Keratinocyte (primary cell): ENCODE measurements around the gene SNRK. TPM values are rescaled to one million over a fixed set of nuclear protein-coding genes. Genes with fewer than 3 reads are reported as not detected.

ENCODE experiments used
- DNase-seq: peaks from one replicate; pipeline ENCODE4 v3.0.0-alpha.2; 2011; ENCODE audit warnings: low read depth, missing footprints, low spot score
- FAIRE-seq: peaks from 2 replicates; lab custom pipeline; 2011; peaks lifted over from hg19 to GRCh38; lab: Jason Lieb, UNC
- H2AFZ ChIP-seq: 2 replicates; pipeline ENCODE4 v1.6.0; 2012; ENCODE audit warnings: low read length, control low read depth, inconsistent platforms; ENCODE audit not compliant: control insufficient read depth
- H3K27ac ChIP-seq: 2 replicates; pipeline ENCODE4 v1.5.1; 2011; ENCODE audit warnings: low read length; ENCODE audit not compliant: control insufficient read depth, insufficient read depth
- H3K27me3 ChIP-seq: 3 replicates; pipeline ENCODE4 v1.6.0; 2011; ENCODE audit warnings: low read length; ENCODE audit not compliant: control insufficient read depth, insufficient read depth; ENCODE audit errors: extremely low read depth
- H3K36me3 ChIP-seq, 2 experiments: 2 replicates in 1 of 2; 3 replicates in 1 of 2; pipeline ENCODE4 v1.5.1; 2011; ENCODE audit warnings: low read length in 2 of 2, mild to moderate bottlenecking in 1 of 2; ENCODE audit not compliant: control insufficient read depth in 2 of 2, insufficient read depth in 2 of 2; ENCODE audit errors: extremely low read depth in 1 of 2
- H3K4me1 ChIP-seq: 3 replicates; pipeline ENCODE4 v1.5.1; 2011; ENCODE audit warnings: low read length; ENCODE audit not compliant: control insufficient read depth, insufficient read depth; ENCODE audit errors: extremely low read depth
- H3K4me2 ChIP-seq: 3 replicates; pipeline ENCODE4 v1.6.0; 2011; ENCODE audit warnings: low read depth, low read length; ENCODE audit not compliant: control insufficient read depth, insufficient read depth; ENCODE audit errors: extremely low read depth
- H3K4me3 ChIP-seq, 3 experiments: fragments of 200-600 bp in 1 of 3; sonication (generic) in 1 of 3; 2 replicates in 2 of 3; 3 replicates in 1 of 3; pipeline ENCODE4 v1.5.1; 2011 to 2016; ENCODE audit warnings: low read length in 3 of 3, mild to moderate bottlenecking in 3 of 3, control low read depth in 2 of 3, inconsistent platforms in 1 of 3, low read depth in 1 of 3, mixed read lengths in 1 of 3, mixed run types in 1 of 3, moderate library complexity in 1 of 3; ENCODE audit not compliant: control insufficient read depth in 2 of 3, insufficient read depth in 2 of 3; ENCODE audit errors: extremely low read depth in 1 of 3
- H3K79me2 ChIP-seq: 2 replicates; pipeline ENCODE4 v1.6.0; 2012; ENCODE audit warnings: low read length; ENCODE audit not compliant: control insufficient read depth, insufficient read depth
- H3K9ac ChIP-seq: 3 replicates; pipeline ENCODE4 v1.6.0; 2011; ENCODE audit warnings: low read length; ENCODE audit not compliant: control insufficient read depth, insufficient read depth; ENCODE audit errors: extremely low read depth
- H3K9me1 ChIP-seq: 3 replicates; pipeline ENCODE4 v1.6.0; 2011; ENCODE audit warnings: low read length; ENCODE audit not compliant: control insufficient read depth, insufficient read depth; ENCODE audit errors: extremely low read depth
- H3K9me3 ChIP-seq: 2 replicates; pipeline ENCODE4 v1.5.1; 2012; ENCODE audit warnings: low read depth, low read length; ENCODE audit not compliant: control insufficient read depth
- H4K20me1 ChIP-seq: 3 replicates; pipeline ENCODE4 v1.6.0; 2011; ENCODE audit warnings: low read length; ENCODE audit not compliant: control insufficient read depth, insufficient read depth; ENCODE audit errors: extremely low read depth
- EZH2 ChIP-seq: IDR thresholded peaks from one replicate; pipeline ENCODE4 v1.6.1; 2012; ENCODE audit warnings: inconsistent platforms, mild to moderate bottlenecking, low read length, moderate library complexity
- dilution Hi-C: fragments of 300-500 bp; cut with MboI; formaldehyde crosslinking; loops from one replicate; pipeline ENCODE4 v1.7.0; 2020; ENCODE audit warnings: low sequenced_read_pairs; ENCODE audit not compliant: extremely low pct_ligation_motif_present
- polyA plus RNA-seq, 5 experiments: library from polyadenylated mRNA; depleted of rRNA in 3 of 5; stranded (reverse) in 3 of 5; stranded (forward) in 1 of 5; unstranded in 1 of 5; fragments of >200 nt; gene quantifications; 1 replicate in 1 of 5; 2 replicates in 3 of 5; 3 replicates in 1 of 5; pipeline versions ENCODE4 v1.2.1 to v1.2.3, GENCODE V29; 2011 to 2012; ENCODE audit warnings: missing spikeins in 2 of 5, low read depth in 1 of 5, low replicate concordance in 1 of 5
- TF ChIP-seq, protein P1 (sequence below), 3 experiments: IDR thresholded peaks in 1 of 3; conservative IDR thresholded peaks in 1 of 3; optimal IDR thresholded peaks in 1 of 3; 2 replicates in 2 of 3; 3 replicates in 1 of 3; pipeline versions ENCODE3 to v1.5.1; 2011; ENCODE audit warnings: low read length in 3 of 3, mild to moderate bottlenecking in 3 of 3, moderate library complexity in 2 of 3, control low read depth in 1 of 3, inconsistent platforms in 1 of 3; ENCODE audit not compliant: insufficient read depth in 2 of 3; ENCODE audit errors: extremely low read depth in 1 of 3

SNRK gene
- polyA plus RNA-seq, 1 donor (not counting 4 experiments of a cell fraction or from before 2014, with no cell fraction given): 15.7 TPM

- dilution Hi-C loops: no loop called here
- TF ChIP-seq, protein P1, sequence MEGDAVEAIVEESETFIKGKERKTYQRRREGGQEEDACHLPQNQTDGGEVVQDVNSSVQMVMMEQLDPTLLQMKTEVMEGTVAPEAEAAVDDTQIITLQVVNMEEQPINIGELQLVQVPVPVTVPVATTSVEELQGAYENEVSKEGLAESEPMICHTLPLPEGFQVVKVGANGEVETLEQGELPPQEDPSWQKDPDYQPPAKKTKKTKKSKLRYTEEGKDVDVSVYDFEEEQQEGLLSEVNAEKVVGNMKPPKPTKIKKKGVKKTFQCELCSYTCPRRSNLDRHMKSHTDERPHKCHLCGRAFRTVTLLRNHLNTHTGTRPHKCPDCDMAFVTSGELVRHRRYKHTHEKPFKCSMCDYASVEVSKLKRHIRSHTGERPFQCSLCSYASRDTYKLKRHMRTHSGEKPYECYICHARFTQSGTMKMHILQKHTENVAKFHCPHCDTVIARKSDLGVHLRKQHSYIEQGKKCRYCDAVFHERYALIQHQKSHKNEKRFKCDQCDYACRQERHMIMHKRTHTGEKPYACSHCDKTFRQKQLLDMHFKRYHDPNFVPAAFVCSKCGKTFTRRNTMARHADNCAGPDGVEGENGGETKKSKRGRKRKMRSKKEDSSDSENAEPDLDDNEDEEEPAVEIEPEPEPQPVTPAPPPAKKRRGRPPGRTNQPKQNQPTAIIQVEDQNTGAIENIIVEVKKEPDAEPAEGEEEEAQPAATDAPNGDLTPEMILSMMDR (optimal IDR thresholded peaks at IDR 0.05 in 1 of 3, IDR thresholded peaks at IDR 0.05 in 1 of 3, conservative IDR thresholded peaks at IDR 0.05 in 1 of 3; ENCODE audit: extremely low read depth in 1 of 3, insufficient read depth in 2 of 3, low read length in 3 of 3): no peak
- no peak for TF ChIP-seq EZH2
Measured at GRCh38 chr3:43255662-43256061, 30.7 kb upstream of the SNRK start.

DNA sequence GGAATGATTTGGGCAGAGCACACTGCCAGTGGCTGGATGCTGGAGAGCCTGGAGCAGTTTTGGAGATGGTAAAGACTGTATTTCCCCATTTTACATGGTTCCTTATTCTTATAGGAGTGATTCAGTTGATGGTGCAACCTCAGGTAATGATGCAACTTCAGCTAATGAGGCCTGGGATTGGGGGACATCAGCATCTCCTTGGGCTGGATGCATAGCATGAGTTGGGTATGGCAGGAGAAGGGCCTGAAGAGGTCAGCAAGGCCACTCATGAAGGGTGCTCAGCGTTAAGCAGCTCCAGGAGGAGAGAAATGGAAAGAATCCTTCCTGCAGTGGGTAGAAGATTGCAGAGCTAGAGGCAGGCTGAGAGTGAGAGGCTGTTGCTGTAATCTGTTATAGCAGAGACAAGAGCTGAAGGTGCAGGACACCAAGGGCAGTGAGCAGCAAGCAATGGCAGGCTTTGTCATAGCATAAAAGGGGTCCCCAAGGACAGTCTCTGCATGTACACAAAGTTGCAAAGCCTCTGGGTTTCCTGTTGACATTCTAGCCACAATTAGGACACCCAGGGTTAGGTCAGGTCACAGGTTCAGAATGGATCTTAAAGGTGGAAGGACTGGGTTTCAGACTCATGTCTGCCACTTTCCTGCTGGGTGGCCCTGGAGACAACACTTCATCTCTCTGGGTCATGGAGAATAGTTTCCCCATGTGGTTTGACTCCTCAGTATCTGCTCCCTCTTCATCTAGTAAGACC is 29.5 kb upstream of the SNRK start:
- FAIRE-seq: no peak
- dilution Hi-C loops: no loop called here

More at GRCh38 chr3:43255662-43256061, 30.7 kb upstream of the SNRK start:
- Histone ChIP-seq H3K4me1 (peaks cover 15% of the 10 kb centered on the region), H3K4me2 (no peak overlapping the region), H2AFZ (no peak overlapping the region), H3K9ac (no peak overlapping the region), H3K9me3 (no peaks in the 10 kb centered on the region), H4K20me1 (no peaks in the 10 kb centered on the region), H3K27me3 (no peaks in the 10 kb centered on the region), H3K4me3 (no peak overlapping the region), H3K79me2 (no peaks in the 10 kb centered on the region), H3K9me1 (no peaks in the 10 kb centered on the region), H3K27ac (no peak overlapping the region), H3K36me3 (no peaks in the 10 kb centered on the region)
- DNase-seq (no peak), FAIRE-seq (no peak)

More for the DNA sequence above, 29.5 kb upstream of the SNRK start:
- no peak overlapping the region for H3K27ac ChIP-seq
- DNase-seq: no peak
- H3K27me3 ChIP-seq: no peaks in the 10 kb centered on the region
- no peaks in the 10 kb centered on the region for H4K20me1 ChIP-seq
- TF ChIP-seq, protein P1 (optimal IDR thresholded peaks at IDR 0.05 in 1 of 3, IDR thresholded peaks at IDR 0.05 in 1 of 3, conservative IDR thresholded peaks at IDR 0.05 in 1 of 3; ENCODE audit: extremely low read depth in 1 of 3, insufficient read depth in 2 of 3, low read length in 3 of 3): no peak
- no peak for TF ChIP-seq EZH2
- no peak overlapping the region for H3K4me2 ChIP-seq
- H3K4me1 ChIP-seq: peaks cover 15% of the 10 kb centered on the region
- no peaks in the 10 kb centered on the region for H3K36me3 ChIP-seq
- no peak overlapping the region for H3K9ac ChIP-seq
- no peaks in the 10 kb centered on the region for H3K9me1 ChIP-seq
- no peaks in the 10 kb centered on the region for H3K9me3 ChIP-seq
- no peaks in the 10 kb centered on the region for H3K79me2 ChIP-seq
- no peak overlapping the region for H2AFZ ChIP-seq
- H3K4me3 ChIP-seq: no peak overlapping the region
